GM21737 (cell line): Measurements from ENCODE around the gene IFNA16.
"Not testable (repeated sequence)": the region's sequence is repeated elsewhere in the genome, so short reads cannot be mapped to it uniquely, and the experiment has no call there.

Source experiments
- ATAC-seq: cut with Tn5 transposase; IDR thresholded peaks from one replicate; pipeline ENCODE4 v1.9.1; 2021; ENCODE audit warnings: mild to moderate bottlenecking, moderate library complexity; ENCODE audit not compliant: unreplicated experiment

Gene IFNA16

GRCh38 chr9:21217211-21217610 lies at the start of gene IFNA16:
TSS of gene IFNA16 (minus strand) at chr9:21217311. CDS start at chr9:21217305, 6 bp downstream.
- not testable (repeated sequence) for ATAC-seq

GRCh38 chr9:21265421-21266189 lies 48.5 kb upstream of the IFNA16 start:
- no peak for ATAC-seq

GRCh38 chr9:21255538-21256212 lies 38.6 kb upstream of the IFNA16 start:
- ATAC-seq, result no peak

GRCh38 chr9:21252721-21253547 lies 35.8 kb upstream of the IFNA16 start:
- ATAC-seq, result peak; percentile 70

GRCh38 chr9:21251638-21252037 lies 34.5 kb upstream of the IFNA16 start:
- ATAC-seq, result no peak

- no peak for ATAC-seq
These were observed 34.1 kb upstream of the IFNA16 start for GRCh38 chr9:21251190-21251589.

GRCh38 chr9:21244836-21245235 lies 27.7 kb upstream of the IFNA16 start:
- ATAC-seq, result no peak

GRCh38 chr9:21239911-21240310 lies 22.8 kb upstream of the IFNA16 start, which contains the start of gene IFNA14:
TSS of gene IFNA14 (minus strand) at chr9:21240005. CDS start at chr9:21239935, 70 bp downstream.
- no peak for ATAC-seq

- ATAC-seq, result peak; percentile 26
These were observed 19.2 kb upstream of the IFNA16 start for GRCh38 chr9:21236360-21236714.

GRCh38 chr9:21235468-21236359 lies 18.6 kb upstream of the IFNA16 start:
- ATAC-seq, result peak; percentile 86

- ATAC-seq, result no peak
These were observed 17.1 kb upstream of the IFNA16 start for GRCh38 chr9:21234153-21234687.

- no peak for ATAC-seq
These were observed 16.1 kb upstream of the IFNA16 start for GRCh38 chr9:21233258-21233657.

GRCh38 chr9:21228122-21228521 lies 11.0 kb upstream of the IFNA16 start, which contains the start of gene IFNA17:
TSS of gene IFNA17 (minus strand) at chr9:21228222. CDS start at chr9:21228173, 49 bp downstream.
- no peak for ATAC-seq

- ATAC-seq, result not testable (repeated sequence)
These were observed 3.4 kb downstream of the IFNA16 start for GRCh38 chr9:21213411-21214326.

GRCh38 chr9:21212160-21212559 lies 5.0 kb downstream of the IFNA16 start:
- not testable (repeated sequence) for ATAC-seq

- ATAC-seq, result not testable (repeated sequence)
These were observed 6.3 kb downstream of the IFNA16 start for GRCh38 chr9:21210782-21211181.

GRCh38 chr9:21210311-21210710 lies 6.8 kb downstream of the IFNA16 start:
- no peak for ATAC-seq

- ATAC-seq, result not testable (repeated sequence)
These were observed 10.1 kb downstream of the IFNA16 start, which contains the start of gene IFNA10 for GRCh38 chr9:21207043-21207442. TSS of gene IFNA10 (minus strand) at chr9:21207143. CDS start at chr9:21207097, 46 bp downstream.

GRCh38 chr9:21205204-21205603 lies 11.9 kb downstream of the IFNA16 start:
- ATAC-seq, result no peak
